Loucy (cell line): Measurements from ENCODE around the gene SIRPA.

Source experiments
- H2AFZ ChIP-seq: fragments of 200-600 bp; sonication (generic); 2 replicates; pipeline ENCODE4 v1.6.0; 2016; ENCODE audit warnings: antibody characterized with exemption, mild to moderate bottlenecking, low read length, moderate library complexity
- H3F3A ChIP-seq: fragments of 200-600 bp; 2 replicates; pipeline ENCODE4 v1.6.0; 2016; ENCODE audit warnings: antibody characterized with exemption, low read depth, mild to moderate bottlenecking
- H3K27me3 ChIP-seq: fragments of 200-600 bp; sonication (generic); 2 replicates; pipeline ENCODE4 v1.6.1; 2014; ENCODE audit warnings: low read length, mild to moderate bottlenecking; ENCODE audit not compliant: insufficient read depth, poor library complexity, severe bottlenecking
- H3K36me3 ChIP-seq: fragments of 200-600 bp; sonication (generic); 2 replicates; pipeline ENCODE4 v1.6.1; 2016; ENCODE audit warnings: low read length; ENCODE audit not compliant: insufficient read depth
- H3K4me1 ChIP-seq: fragments of 200-600 bp; sonication (generic); 2 replicates; pipeline ENCODE4 v1.5.1; 2014; ENCODE audit warnings: low read length, mild to moderate bottlenecking; ENCODE audit not compliant: insufficient read depth, poor library complexity, severe bottlenecking
- H3K4me2 ChIP-seq: fragments of 200-600 bp; sonication (generic); 2 replicates; pipeline ENCODE4 v1.6.0; 2014; ENCODE audit warnings: antibody characterized with exemption, low read length, low read depth, mild to moderate bottlenecking; ENCODE audit not compliant: poor library complexity, severe bottlenecking
- H3K4me3 ChIP-seq: fragments of 200-600 bp; sonication (generic); 2 replicates; pipeline ENCODE4 v1.5.1; 2014; ENCODE audit warnings: low read length, mild to moderate bottlenecking, mixed read lengths; ENCODE audit not compliant: poor library complexity, severe bottlenecking
- H3K79me2 ChIP-seq: fragments of 200-600 bp; sonication (generic); 2 replicates; pipeline ENCODE4 v1.6.1; 2014; ENCODE audit warnings: low read length; ENCODE audit not compliant: insufficient read depth
- H3K9ac ChIP-seq: fragments of 200-600 bp; sonication (generic); 2 replicates; pipeline ENCODE4 v1.6.0; 2014; ENCODE audit warnings: mild to moderate bottlenecking, low read depth, low read length, moderate library complexity; ENCODE audit not compliant: poor library complexity, severe bottlenecking
- H3K9me2 ChIP-seq: fragments of 200-600 bp; sonication (generic); replicated peaks from 2 replicates; pipeline ENCODE4 v1.6.1; 2016; ENCODE audit warnings: low read depth, low read length, mixed read lengths
- H3K9me3 ChIP-seq: fragments of 200-600 bp; sonication (generic); 2 replicates; pipeline ENCODE4 v1.6.1; 2014; ENCODE audit warnings: mild to moderate bottlenecking, antibody characterized with exemption, low read length, low read depth; ENCODE audit not compliant: insufficient read depth
- H4K20me1 ChIP-seq: fragments of 200-600 bp; sonication (generic); 2 replicates; pipeline ENCODE4 v1.6.0; 2014; ENCODE audit warnings: antibody characterized with exemption, low read length, mild to moderate bottlenecking; ENCODE audit not compliant: insufficient read depth, poor library complexity, severe bottlenecking
- EZH2phosphoT487 ChIP-seq: fragments of 200-600 bp; IDR thresholded peaks from 2 replicates; pipeline ENCODE4 v1.6.1; 2018; ENCODE audit warnings: antibody characterized with exemption, mild to moderate bottlenecking, moderate library complexity, borderline replicate concordance
- TF ChIP-seq, protein P1 (sequence below): fragments of 200-600 bp; sonication (generic); conservative IDR thresholded peaks from 2 replicates; pipeline ENCODE4 v1.5.1; 2014; ENCODE audit warnings: mild to moderate bottlenecking, antibody characterized with exemption, low read length

SIRPA gene

DNA sequence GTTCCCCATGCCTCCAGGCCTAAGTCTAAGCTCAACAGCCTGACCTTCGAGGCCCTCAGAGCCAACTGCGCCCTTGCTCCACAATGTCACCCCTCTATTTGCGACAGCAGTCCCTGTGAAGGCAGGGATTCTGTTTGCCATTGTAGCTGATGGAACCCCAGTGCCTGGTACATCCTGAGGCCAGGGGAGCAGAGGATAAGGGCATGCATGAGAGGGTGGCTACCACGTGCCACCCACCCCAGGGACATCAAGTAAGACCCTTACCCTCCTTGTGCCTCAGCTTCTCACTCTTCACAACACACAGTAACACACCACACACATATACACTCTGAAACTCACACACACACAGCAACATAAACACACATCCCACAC lies 20.0 kb upstream of the SIRPA start:
- TF ChIP-seq, protein P1, sequence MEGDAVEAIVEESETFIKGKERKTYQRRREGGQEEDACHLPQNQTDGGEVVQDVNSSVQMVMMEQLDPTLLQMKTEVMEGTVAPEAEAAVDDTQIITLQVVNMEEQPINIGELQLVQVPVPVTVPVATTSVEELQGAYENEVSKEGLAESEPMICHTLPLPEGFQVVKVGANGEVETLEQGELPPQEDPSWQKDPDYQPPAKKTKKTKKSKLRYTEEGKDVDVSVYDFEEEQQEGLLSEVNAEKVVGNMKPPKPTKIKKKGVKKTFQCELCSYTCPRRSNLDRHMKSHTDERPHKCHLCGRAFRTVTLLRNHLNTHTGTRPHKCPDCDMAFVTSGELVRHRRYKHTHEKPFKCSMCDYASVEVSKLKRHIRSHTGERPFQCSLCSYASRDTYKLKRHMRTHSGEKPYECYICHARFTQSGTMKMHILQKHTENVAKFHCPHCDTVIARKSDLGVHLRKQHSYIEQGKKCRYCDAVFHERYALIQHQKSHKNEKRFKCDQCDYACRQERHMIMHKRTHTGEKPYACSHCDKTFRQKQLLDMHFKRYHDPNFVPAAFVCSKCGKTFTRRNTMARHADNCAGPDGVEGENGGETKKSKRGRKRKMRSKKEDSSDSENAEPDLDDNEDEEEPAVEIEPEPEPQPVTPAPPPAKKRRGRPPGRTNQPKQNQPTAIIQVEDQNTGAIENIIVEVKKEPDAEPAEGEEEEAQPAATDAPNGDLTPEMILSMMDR = no peak
- no peak for TF ChIP-seq EZH2phosphoT487
- Histone ChIP-seq H2AFZ (no peak overlapping the region), H3K9ac (no peak overlapping the region), H3K9me3 (no peaks in the 10 kb centered on the region), H3K36me3 (no peaks in the 10 kb centered on the region), H3K27me3 (no peaks in the 10 kb centered on the region), H3K4me1 (no peaks in the 10 kb centered on the region), H3K4me2 (no peak overlapping the region), H3F3A (no peaks in the 10 kb centered on the region), H3K79me2 (no peaks in the 10 kb centered on the region), H3K9me2 (no peaks in the 10 kb centered on the region), H3K4me3 (no peak overlapping the region), H4K20me1 (no peaks in the 10 kb centered on the region)

DNA sequence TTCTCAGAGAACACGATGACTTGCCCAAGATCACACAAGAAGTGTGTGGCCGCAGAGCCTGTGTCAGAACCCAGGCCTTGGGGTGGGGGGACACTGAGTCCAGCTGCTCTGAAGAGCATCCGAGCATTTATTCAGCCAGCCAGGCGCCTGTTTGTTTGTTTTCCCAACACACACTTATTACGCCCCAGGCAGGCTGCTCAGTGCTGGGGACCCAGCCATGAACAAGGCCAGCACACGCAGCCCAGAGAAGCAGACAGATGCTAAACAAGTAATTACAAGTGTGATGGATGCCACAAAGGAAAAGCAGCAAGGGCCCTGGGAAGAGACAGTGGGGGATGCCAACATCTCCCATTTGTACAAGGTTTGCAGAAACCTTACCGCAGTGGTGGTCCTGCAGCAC lies 19.4 kb upstream of the SIRPA start:
- H3K4me1 ChIP-seq = no peaks in the 10 kb centered on the region
- H3K9me3 ChIP-seq = no peaks in the 10 kb centered on the region
- H3K9ac ChIP-seq = no peak overlapping the region
- no peaks in the 10 kb centered on the region for H3F3A ChIP-seq
- no peak overlapping the region for H3K4me2 ChIP-seq
- no peaks in the 10 kb centered on the region for H3K9me2 ChIP-seq
- no peaks in the 10 kb centered on the region for H4K20me1 ChIP-seq
- no peaks in the 10 kb centered on the region for H3K79me2 ChIP-seq
- H3K36me3 ChIP-seq = no peaks in the 10 kb centered on the region
- H3K27me3 ChIP-seq = no peaks in the 10 kb centered on the region
- H2AFZ ChIP-seq = no peak overlapping the region
- no peak overlapping the region for H3K4me3 ChIP-seq
- TF ChIP-seq, protein P1 = no peak
- no peak for TF ChIP-seq EZH2phosphoT487

DNA sequence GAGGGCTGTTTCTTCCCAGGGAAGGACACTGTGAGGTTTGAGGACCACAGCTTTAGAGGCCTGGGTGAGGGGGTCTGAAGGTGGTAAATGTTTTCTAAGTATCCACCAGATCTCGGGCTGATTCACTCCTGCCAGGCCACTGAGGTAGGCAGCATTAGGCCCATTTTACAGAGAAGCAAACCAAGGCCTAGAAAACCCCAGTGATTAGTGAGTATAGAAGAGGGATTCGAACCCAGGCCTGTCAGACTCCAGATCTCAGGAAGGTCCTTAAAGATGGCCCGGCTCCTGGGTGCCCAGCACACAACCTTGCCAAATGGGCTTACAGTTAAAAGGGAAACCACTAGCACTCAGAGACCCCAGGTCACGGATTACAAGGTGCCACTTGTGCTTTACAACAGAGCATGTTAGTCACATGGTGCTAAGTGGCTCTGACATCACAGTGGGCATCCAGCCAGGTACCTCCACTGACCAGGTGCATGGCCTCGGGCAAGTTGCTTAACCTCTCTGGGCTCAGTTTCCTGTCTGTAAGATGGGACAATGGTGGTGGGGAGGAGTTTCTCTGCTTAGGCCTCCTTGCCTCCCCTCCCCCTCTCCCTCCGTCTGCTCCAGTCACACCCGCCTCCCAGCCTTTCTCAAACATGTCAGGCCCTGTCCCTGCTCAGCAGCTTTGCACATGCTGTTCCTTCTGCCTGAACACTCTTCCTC lies 18.8 kb upstream of the SIRPA start:
- H3F3A ChIP-seq = no peaks in the 10 kb centered on the region
- no peaks in the 10 kb centered on the region for H3K9me3 ChIP-seq
- no peak overlapping the region for H2AFZ ChIP-seq
- H3K9me2 ChIP-seq = no peaks in the 10 kb centered on the region
- no peaks in the 10 kb centered on the region for H3K4me1 ChIP-seq
- H3K36me3 ChIP-seq = no peaks in the 10 kb centered on the region
- H3K27me3 ChIP-seq = no peaks in the 10 kb centered on the region
- H3K4me3 ChIP-seq = no peak overlapping the region
- no peaks in the 10 kb centered on the region for H3K79me2 ChIP-seq
- H3K4me2 ChIP-seq = no peak overlapping the region
- TF ChIP-seq, protein P1 = no peak
- TF ChIP-seq EZH2phosphoT487 = no peak
- H3K9ac ChIP-seq = no peak overlapping the region
- no peaks in the 10 kb centered on the region for H4K20me1 ChIP-seq
